Spleen (tissue), 11 donors: ENCODE results near the gene COMMD9. TPM values are rescaled to one million over a fixed set of nuclear protein-coding genes. Genes with fewer than 3 reads are reported as not detected.

Experiments
- DNase-seq: peaks from one replicate; pipeline ENCODE4 v3.0.0-alpha.2; 2020
- H3K27ac ChIP-seq, 8 donors: fragments of 200-600 bp; sonication (generic) in 7 of 8; 1 replicate in 4 of 8; 2 replicates in 4 of 8; pipeline versions ENCODE4 v1.5.0 to v1.8.0; 2016 to 2021; ENCODE audit warnings: inconsistent platforms in 4 of 8, mild to moderate bottlenecking in 4 of 8, moderate library complexity in 1 of 8
- H3K27me3 ChIP-seq, 7 donors: fragments of 200-600 bp; sonication (generic) in 6 of 7; replicated peaks in 1 of 7; 1 replicate in 4 of 7; 2 replicates in 3 of 7; pipeline versions ENCODE4 v1.5.0 to v1.8.0; 2016 to 2021; ENCODE audit warnings: inconsistent platforms in 3 of 7, mild to moderate bottlenecking in 1 of 7
- H3K36me3 ChIP-seq, 6 donors: fragments of 200-600 bp; sonication (generic) in 5 of 6; 1 replicate in 4 of 6; 2 replicates in 2 of 6; pipeline versions ENCODE4 v1.5.0 to v1.8.0; 2016 to 2021; ENCODE audit warnings: inconsistent platforms in 2 of 6
- H3K4me1 ChIP-seq, 6 donors: fragments of 200-600 bp; sonication (generic) in 5 of 6; 1 replicate in 3 of 6; 2 replicates in 3 of 6; pipeline versions ENCODE4 v1.5.0 to v1.8.0; 2016 to 2021; ENCODE audit warnings: inconsistent platforms in 3 of 6
- H3K4me3 ChIP-seq, 8 donors: fragments of 200-600 bp; sonication (generic) in 7 of 8; 1 replicate in 4 of 8; 2 replicates in 4 of 8; pipeline versions ENCODE4 v1.5.0 to v1.8.0; 2016 to 2021; ENCODE audit warnings: inconsistent platforms in 4 of 8, mild to moderate bottlenecking in 4 of 8, moderate library complexity in 2 of 8
- H3K9me3 ChIP-seq, 8 donors: fragments of 200-600 bp; sonication (generic) in 7 of 8; 1 replicate in 4 of 8; 2 replicates in 4 of 8; pipeline versions ENCODE4 v1.5.0 to v1.8.0; 2016 to 2021; ENCODE audit warnings: inconsistent platforms in 4 of 8
- POLR2A ChIP-seq, 3 donors: fragments of 450-650 bp; IDR thresholded peaks; one replicate each; pipeline ENCODE4 v1.5.1; 2017; ENCODE audit warnings: antibody characterized with exemption in 3 of 3, mild to moderate bottlenecking in 1 of 3
- POLR2AphosphoS5 ChIP-seq, 3 donors: sonication (generic); formaldehyde crosslinking; IDR thresholded peaks; one replicate each; pipeline ENCODE4 v1.5.1; 2017; ENCODE audit warnings: antibody characterized with exemption in 3 of 3
- WGBS, 5 donors: extraction: QIAGEN DNeasy Blood & Tissue Kit in 3 of 5; methylation state at CpG; one replicate each; pipeline versions ENCODE4 v1.1.5 to v1.1.7; 2013 to 2018; 5-methylcytosine and 5-hydroxymethylcytosine counted together
- intact Hi-C: fragments of 100-400 bp; cut with DNase I; formaldehyde crosslinking; loops from one replicate; pipeline ENCODE4 v1.15.0; 2023; ENCODE audit warnings: low total_unique reads
- polyA plus RNA-seq, 3 donors: library from polyadenylated mRNA; stranded (reverse); fragments of 200-250 nt; gene quantifications; one replicate each; pipeline ENCODE4 v1.2.1, GENCODE V29; 2013
- total RNA-seq, 7 donors: library from RNA; depleted of rRNA in 3 of 7; stranded (reverse); fragments of >200 nt in 3 of 7; fragmentation: NEBNext Ultra II Directional in 4 of 7; extraction: Animal tissue kit (Norgen Biotek cat#: 25700) in 4 of 7; gene quantifications; one replicate each; pipeline versions ENCODE4 v1.1.0 to v1.2.1, GENCODE V29; 2016 to 2021
- TF ChIP-seq, protein P1 (sequence below), 11 experiments: fragments of 200-600 bp in 7 of 11; fragments of 450-650 bp in 4 of 11; sonication (generic) in 4 of 11; IDR thresholded peaks in 8 of 11; conservative IDR thresholded peaks in 3 of 11; 1 replicate in 7 of 11; 2 replicates in 4 of 11; pipeline versions ENCODE4 v1.4.0 to v1.8.0; 2016 to 2021; ENCODE audit warnings: antibody characterized with exemption in 11 of 11, inconsistent platforms in 4 of 11, mild to moderate bottlenecking in 1 of 11
- donor health status: healthy with polysubstance abuse.
- donor health status: DM: no; HTN: no; CAD: no; lungs with moderate emphysema.
- donor health status: DM: no; HTN: no; CAD: no.
- donor health status: Bipolar disorder and iron deficiency.
- donor health status: healthy.
- donor health status: DM: no; HTN: no; CAD: no.
- donor health status: DM: yes; HTN: yes; CAD: no.

Gene COMMD9
- total and polyA plus RNA-seq, 10 donors, result 27.3 to 63.5 (median 50.7) TPM

DNA sequence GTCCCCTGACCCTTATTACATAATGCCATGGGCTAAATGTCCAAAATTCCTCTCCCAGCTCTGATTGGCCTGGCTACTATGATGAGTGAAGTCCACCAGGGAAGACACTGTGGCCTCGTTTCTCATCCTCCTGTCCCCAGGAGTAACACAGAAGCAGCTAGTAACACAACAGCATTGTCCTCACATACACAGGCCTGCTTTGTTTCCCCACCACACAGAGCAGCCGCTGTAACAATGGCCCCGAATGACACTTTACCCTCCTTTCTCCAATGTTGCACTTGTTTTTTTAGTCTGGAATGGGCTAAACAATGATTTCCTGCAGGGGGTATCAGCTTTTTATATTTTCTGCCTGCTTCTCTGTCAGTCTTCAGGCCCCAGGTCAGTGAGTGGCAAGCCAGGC lies 6.7 kb upstream of the COMMD9 start, which contains the start of gene PRR5L:
Gene PRR5L, plus strand, starts transcription at position 363 of the 400 bp plus-strand sequence. CDS start 104,834 bp downstream, outside the sequence.
- 76 to 92% (median 84%) methylated on average over 3 of the region's 3 CpGs for WGBS, 5 donors
- Histone ChIP-seq H3K36me3 (no peaks in the 10 kb centered on the region), H3K27me3 (no peaks in the 10 kb centered on the region), H3K9me3 (no peaks in the 10 kb centered on the region), H3K27ac (no peak within 1 kb of the TSS), H3K4me3 (no peak within 1 kb of the TSS), H3K4me1 (peaks cover 0 to 35% (median 15%) of the 10 kb centered on the region in 6 donors)
- TF ChIP-seq POLR2A (IDR thresholded peaks at IDR 0.05) (no peak), POLR2AphosphoS5 (IDR thresholded peaks at IDR 0.05) (no peak)
- TF ChIP-seq, protein P1, sequence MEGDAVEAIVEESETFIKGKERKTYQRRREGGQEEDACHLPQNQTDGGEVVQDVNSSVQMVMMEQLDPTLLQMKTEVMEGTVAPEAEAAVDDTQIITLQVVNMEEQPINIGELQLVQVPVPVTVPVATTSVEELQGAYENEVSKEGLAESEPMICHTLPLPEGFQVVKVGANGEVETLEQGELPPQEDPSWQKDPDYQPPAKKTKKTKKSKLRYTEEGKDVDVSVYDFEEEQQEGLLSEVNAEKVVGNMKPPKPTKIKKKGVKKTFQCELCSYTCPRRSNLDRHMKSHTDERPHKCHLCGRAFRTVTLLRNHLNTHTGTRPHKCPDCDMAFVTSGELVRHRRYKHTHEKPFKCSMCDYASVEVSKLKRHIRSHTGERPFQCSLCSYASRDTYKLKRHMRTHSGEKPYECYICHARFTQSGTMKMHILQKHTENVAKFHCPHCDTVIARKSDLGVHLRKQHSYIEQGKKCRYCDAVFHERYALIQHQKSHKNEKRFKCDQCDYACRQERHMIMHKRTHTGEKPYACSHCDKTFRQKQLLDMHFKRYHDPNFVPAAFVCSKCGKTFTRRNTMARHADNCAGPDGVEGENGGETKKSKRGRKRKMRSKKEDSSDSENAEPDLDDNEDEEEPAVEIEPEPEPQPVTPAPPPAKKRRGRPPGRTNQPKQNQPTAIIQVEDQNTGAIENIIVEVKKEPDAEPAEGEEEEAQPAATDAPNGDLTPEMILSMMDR (IDR thresholded peaks at IDR 0.05 in 8 of 11, conservative IDR thresholded peaks at IDR 0.05 in 3 of 11), result no peak
- intact Hi-C loops, result loop anchor here (10.0 kb wide), 1 partner anchor 379 kb away; no protein-coding TSS in a partner anchor
- no peak for DNase-seq

DNA sequence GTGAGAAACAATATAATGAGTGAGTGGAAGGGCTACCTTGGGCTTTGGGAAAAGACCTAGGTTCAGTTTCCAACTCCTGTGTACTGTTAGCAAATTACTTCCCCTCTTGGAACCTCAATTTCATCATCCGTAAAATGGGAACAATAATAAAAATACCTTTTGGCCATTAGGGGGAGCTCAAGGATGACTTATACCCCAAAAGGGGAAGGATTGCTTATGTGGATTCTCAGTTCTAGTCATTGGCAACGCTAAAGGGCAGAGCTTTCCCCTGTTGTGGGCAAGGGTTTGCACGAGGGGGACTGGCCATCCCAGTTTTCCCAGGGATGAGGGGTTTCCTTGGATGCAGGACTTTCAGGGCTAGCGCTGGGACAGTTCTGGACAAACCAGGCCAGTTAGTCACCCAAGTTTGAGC lies 3.1 kb upstream of the COMMD9 start:
- intact Hi-C loops, result loop anchor here (5.0 to 10.0 kb wide), 3 partner anchors 185 to 382 kb away; no protein-coding TSS in a partner anchor
- peaks cover 8 to 43% (median 31%) of the 10 kb centered on the region in 6 donors for H3K4me1 ChIP-seq
- DNase-seq, result no peak
- no peaks in the 10 kb centered on the region for H3K36me3 ChIP-seq
- 21 to 33% (median 30%) methylated on average over 4 of the region's 4 CpGs for WGBS, 5 donors
- no peak overlapping the region for H3K4me3 ChIP-seq
- no peaks in the 10 kb centered on the region for H3K9me3 ChIP-seq
- H3K27me3 ChIP-seq, result no peaks in the 10 kb centered on the region
- no peak overlapping the region for H3K27ac ChIP-seq
- TF ChIP-seq, protein P1 (IDR thresholded peaks at IDR 0.05 in 8 of 11, conservative IDR thresholded peaks at IDR 0.05 in 3 of 11), result peak; percentile 15 to 80 (median 63)
- TF ChIP-seq POLR2A (IDR thresholded peaks at IDR 0.05) (no peak), POLR2AphosphoS5 (IDR thresholded peaks at IDR 0.05) (no peak)

DNA sequence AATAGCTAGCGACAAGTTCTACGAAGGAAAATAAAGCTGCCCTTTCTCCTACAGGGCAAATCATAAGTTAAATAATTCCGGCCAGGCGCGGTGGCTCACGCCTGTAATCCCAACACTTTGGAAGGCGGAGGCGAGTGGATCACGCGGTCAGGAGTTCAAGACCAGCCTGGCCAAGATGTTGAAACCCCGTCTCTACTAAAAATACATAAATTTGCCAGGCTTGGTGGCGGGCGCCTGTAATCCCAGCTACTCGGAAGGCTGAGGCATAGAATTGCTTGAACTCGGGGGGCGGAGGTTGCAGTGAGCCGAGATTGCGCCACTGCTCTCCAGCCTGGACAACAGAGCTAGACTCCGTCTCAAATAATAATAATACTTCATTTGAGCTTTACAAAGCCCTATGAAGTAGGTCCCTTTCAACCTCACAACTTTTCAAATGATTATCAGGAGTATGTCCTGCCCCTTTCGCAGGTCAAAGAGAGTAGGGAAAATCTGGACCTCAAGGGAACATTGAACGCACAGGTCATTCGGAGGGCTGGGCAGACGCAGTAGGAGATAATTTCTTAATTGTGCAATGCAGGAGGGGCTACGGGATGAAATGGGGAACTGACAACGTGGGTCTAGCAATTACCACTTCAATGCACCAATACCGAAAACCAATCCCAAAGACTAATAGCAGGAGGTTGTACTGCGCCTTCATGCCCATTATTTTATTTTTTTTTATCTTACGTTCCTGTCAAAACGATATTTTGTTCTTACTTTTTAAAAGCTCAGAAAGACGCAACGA lies 590 bp downstream of the COMMD9 start:
- intact Hi-C loops, result no loop called here
- TF ChIP-seq, protein P1 (IDR thresholded peaks at IDR 0.05 in 8 of 11, conservative IDR thresholded peaks at IDR 0.05 in 3 of 11), result no peak
- TF ChIP-seq POLR2AphosphoS5 (IDR thresholded peaks at IDR 0.05), result no peak
- TF ChIP-seq POLR2A (IDR thresholded peaks at IDR 0.05), result no peak
- H3K27ac ChIP-seq, result peak overlapping the region; percentile 11 to 84 (median 68)

DNA sequence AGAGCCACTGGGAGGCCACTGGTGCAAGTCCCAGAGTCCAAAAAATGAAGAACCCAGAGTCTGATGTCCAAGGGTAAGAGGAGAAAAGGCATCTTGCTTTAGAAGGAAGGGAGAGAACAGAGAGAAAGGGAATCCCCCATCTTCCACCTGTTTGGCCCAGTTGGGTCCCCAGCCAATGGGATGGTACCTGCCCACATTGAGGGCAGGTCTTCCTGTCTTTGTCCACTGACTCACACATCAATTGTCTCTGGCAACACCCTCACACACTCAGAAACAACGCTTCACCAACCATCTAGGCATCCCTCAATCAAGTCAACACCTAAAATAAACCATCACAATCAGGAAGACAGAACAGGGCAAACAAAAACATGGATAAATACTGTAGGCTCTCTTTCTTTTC lies 6.3 kb downstream of the COMMD9 start:
- Histone ChIP-seq H3K9me3 (peaks cover 0 to 23% (median 14%) of the 10 kb centered on the region in 8 donors), H3K4me3 (no peak overlapping the region), H3K4me1 (peaks cover 0 to 60% (median 19%) of the 10 kb centered on the region in 6 donors), H3K27me3 (no peaks in the 10 kb centered on the region), H3K36me3 (peaks cover 0 to 38% (median 23%) of the 10 kb centered on the region in 6 donors), H3K27ac (no peak overlapping the region)
- TF ChIP-seq POLR2A (IDR thresholded peaks at IDR 0.05) (no peak), POLR2AphosphoS5 (IDR thresholded peaks at IDR 0.05) (no peak)
- TF ChIP-seq, protein P1 (IDR thresholded peaks at IDR 0.05 in 8 of 11, conservative IDR thresholded peaks at IDR 0.05 in 3 of 11), result no peak
- no peak for DNase-seq
- intact Hi-C loops, result no loop called here
- WGBS, 5 donors, result 76 to 86% (median 83%) methylated on average over 1 of the region's 1 CpG

More for the DNA sequence above, 590 bp downstream of the COMMD9 start:
- Histone ChIP-seq H3K4me1 (peaks cover 8 to 64% (median 37%) of the 10 kb centered on the region in 6 donors), H3K9me3 (no peaks in the 10 kb centered on the region), H3K4me3 (peak overlapping the region; percentile 59 to 94 (median 82)), H3K36me3 (no peaks in the 10 kb centered on the region), H3K27me3 (no peaks in the 10 kb centered on the region)
- WGBS, 5 donors, result 39 to 44% (median 40%) methylated on average over 31 of the region's 31 CpGs
- no peak for DNase-seq
